NCI-H524 treated with DMSO at 0.1 percent for 48 hours (cell line): ENCODE data around the gene SBF1.

Experiments used
- DNase-seq: peaks from one replicate; lab custom pipeline; 2025; lab: John Stamatoyannopoulos, UW

Gene SBF1

GRCh38 chr22:50396751-50397370 lies 78.0 kb downstream of the SBF1 start:
- DNase-seq: no peak
